Rectal smooth muscle tissue (tissue), 1 donor: Measurements from ENCODE around the gene FAM83F.

ENCODE experiments used
- H3K27ac ChIP-seq: one replicate; pipeline ENCODE4 v1.7.0; 2013; ENCODE audit warnings: low read depth, low read length, inconsistent platforms
- H3K27me3 ChIP-seq: one replicate; pipeline ENCODE4 v1.7.0; 2013; ENCODE audit warnings: low read length; ENCODE audit not compliant: control insufficient read depth, insufficient read depth
- H3K36me3 ChIP-seq: one replicate; pipeline ENCODE4 v1.7.0; 2013; ENCODE audit warnings: low read length; ENCODE audit not compliant: control insufficient read depth, insufficient read depth
- H3K4me1 ChIP-seq: one replicate; pipeline ENCODE4 v1.7.0; 2013; ENCODE audit warnings: low read length; ENCODE audit not compliant: control insufficient read depth, insufficient read depth
- H3K4me3 ChIP-seq: one replicate; pipeline ENCODE4 v1.7.0; 2013; ENCODE audit warnings: low read length
- H3K9ac ChIP-seq: one replicate; pipeline ENCODE4 v1.7.0; 2013; ENCODE audit warnings: low read length

Gene FAM83F

DNA sequence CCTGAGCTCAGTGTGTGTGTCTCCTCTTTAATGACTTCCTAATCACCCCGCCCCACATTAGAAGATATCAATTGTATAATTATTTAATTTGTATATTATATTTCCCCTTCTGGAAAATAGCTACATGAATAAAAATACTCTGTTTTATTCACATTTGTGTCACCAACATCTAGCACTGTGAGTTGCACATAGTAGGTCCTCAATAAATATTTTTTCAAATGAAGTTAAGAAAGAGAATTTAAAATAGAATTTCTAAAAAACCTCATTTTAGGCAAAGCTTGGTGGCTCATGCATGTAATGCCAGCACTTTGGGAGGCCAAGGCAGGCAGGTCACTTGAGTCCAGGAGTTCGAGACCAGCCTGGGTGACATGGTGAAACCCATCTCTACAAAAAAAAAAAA, 59.7 kb downstream of the FAM83F start:
- Histone ChIP-seq H3K36me3 (no peaks in the 10 kb centered on the region), H3K27me3 (no peaks in the 10 kb centered on the region), H3K4me3 (no peak overlapping the region), H3K4me1 (no peaks in the 10 kb centered on the region), H3K27ac (no peak overlapping the region), H3K9ac (no peak overlapping the region)

DNA sequence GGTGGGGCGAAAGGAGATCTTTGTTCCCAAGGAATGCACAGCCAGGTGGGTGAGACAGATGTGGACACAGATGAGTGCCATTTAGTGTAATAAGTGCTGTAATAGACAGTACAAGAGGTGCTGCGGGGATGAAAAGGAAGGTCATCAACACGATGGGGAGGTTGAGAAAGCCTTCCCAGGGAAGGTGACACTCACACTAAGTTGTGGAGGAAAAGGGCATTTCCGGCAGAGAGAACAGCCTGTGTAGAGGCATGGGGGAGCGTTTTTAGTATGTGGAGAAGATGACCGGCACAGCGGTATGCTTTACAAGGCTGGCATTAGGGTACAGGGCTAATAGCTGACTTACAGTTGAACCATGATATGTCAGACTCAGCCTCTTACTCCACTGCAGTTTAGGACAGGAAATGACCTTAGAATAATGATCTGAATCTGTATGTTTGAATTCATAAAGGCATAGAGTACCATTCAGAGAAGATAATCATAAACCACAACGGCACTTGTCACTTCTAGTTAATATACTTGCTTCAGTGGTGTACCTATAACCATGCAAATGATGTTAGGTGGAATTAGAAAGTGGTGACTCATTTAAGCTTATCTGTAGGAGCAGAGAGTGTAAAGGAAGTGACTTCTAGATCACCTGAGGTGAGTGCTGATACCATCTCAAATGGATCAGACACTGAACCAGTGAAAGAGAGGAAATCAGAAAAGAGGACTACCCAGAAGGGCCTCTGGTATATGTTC, 60.6 kb downstream of the FAM83F start:
- H3K36me3 ChIP-seq, result no peaks in the 10 kb centered on the region
- no peak overlapping the region for H3K9ac ChIP-seq
- no peak overlapping the region for H3K27ac ChIP-seq
- no peak overlapping the region for H3K4me3 ChIP-seq
- no peaks in the 10 kb centered on the region for H3K27me3 ChIP-seq
- no peaks in the 10 kb centered on the region for H3K4me1 ChIP-seq

DNA sequence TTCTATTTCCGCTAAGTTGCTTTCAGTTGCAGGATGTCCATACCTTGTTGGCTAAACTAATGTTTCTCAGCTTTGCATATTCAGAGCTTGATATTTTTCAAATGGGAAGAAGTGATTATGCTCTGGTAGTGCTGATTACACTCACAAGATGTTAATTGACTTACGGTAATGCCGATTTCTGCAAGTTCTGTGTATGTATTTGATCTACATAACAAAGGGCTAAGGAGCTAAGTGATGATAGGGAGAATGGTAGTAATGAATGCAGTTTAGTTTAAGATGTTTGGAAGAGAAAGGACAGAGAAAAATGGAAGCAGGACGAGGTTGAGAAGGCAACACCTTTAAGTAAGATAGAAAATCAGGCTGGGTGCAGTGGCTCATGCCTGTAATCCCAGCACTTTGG, 61.4 kb downstream of the FAM83F start:
- no peak overlapping the region for H3K4me3 ChIP-seq
- no peaks in the 10 kb centered on the region for H3K4me1 ChIP-seq
- H3K27me3 ChIP-seq, result no peaks in the 10 kb centered on the region
- H3K27ac ChIP-seq, result no peak overlapping the region
- H3K9ac ChIP-seq, result no peak overlapping the region
- no peaks in the 10 kb centered on the region for H3K36me3 ChIP-seq

DNA sequence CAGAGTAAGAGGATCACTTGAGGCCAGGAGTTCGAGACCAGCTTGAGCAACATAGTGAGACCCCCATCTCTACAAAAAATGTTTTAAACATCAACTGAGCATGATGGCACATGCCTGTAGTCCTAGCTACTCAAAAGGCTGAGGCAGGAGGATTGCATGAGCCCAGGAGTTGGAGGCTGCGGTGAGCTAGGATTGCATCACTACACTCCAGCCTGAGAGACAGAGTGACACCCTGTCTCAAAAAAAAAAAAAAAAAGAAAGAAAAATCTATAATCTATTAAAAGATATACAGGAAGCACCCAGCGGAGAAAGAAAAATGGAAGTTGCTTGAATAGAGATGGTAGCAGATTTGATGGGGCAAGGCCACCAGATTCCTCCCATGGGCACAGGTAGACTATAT, 61.8 kb downstream of the FAM83F start:
- H3K9ac ChIP-seq, result no peak overlapping the region
- H3K27me3 ChIP-seq, result no peaks in the 10 kb centered on the region
- no peak overlapping the region for H3K4me3 ChIP-seq
- H3K4me1 ChIP-seq, result no peaks in the 10 kb centered on the region
- H3K36me3 ChIP-seq, result no peaks in the 10 kb centered on the region
- no peak overlapping the region for H3K27ac ChIP-seq

DNA sequence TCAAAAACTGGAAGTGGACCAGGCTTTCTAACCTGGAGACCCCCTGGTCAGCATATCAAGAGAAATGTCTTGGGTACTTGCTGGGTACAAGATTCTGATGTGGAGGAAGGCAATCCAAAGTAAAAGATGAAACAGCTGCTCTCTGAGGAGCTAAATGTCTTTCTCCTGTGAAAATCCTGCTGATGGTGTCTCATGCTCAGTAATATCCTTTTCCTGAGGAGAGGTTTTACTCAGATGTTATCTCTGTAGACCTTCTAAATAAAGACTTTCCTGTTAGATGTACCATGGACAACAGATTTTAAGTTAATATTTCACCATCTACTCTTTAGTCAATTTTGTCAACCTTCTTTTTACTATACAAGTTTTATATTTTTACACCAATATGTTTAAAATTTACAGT, 62.9 kb downstream of the FAM83F start:
- Histone ChIP-seq H3K9ac (no peak overlapping the region), H3K36me3 (no peaks in the 10 kb centered on the region), H3K27ac (no peak overlapping the region), H3K4me1 (no peaks in the 10 kb centered on the region), H3K27me3 (no peaks in the 10 kb centered on the region), H3K4me3 (no peak overlapping the region)

DNA sequence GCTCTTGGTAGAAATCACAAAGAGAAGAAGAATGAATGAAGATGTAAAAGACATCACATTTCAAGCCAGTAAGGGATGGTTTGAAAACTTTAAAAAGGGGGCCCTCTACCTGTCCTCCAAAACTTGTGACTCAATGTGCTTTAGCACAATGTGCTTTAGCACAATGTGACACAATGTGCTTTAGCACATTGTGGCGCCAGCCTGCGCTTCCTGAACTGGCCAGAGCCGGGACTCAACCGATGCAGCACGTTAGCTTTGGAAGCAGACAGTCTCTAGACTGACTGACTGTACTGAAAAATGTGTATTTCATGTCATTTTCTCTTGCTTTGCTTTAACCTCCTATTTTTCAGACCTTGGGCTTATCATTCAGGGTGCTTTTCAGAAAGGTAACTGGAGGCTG, 63.5 kb downstream of the FAM83F start:
- H3K4me1 ChIP-seq, result no peaks in the 10 kb centered on the region
- H3K27ac ChIP-seq, result no peak overlapping the region
- H3K9ac ChIP-seq, result no peak overlapping the region
- H3K36me3 ChIP-seq, result no peaks in the 10 kb centered on the region
- no peaks in the 10 kb centered on the region for H3K27me3 ChIP-seq
- H3K4me3 ChIP-seq, result no peak overlapping the region

DNA sequence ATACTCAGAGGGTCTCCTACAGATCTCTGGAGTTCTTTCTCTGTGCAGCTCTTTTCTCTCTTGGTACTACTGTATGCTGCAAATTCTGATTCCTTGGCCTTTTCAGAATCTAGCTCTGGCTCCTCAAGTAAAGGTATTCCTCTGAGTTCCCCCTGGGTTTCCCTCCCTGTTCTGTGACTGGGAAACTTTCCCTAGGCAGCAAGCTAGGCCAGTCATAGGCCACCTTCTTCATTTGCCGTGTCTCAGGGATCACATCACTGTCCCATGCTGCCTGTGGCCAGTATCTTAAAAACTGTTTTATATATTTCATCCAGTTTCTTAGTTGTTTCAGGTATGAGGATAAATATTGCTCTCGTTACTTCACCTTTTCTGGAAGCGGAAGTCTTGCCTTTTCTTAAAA, 71.2 kb downstream of the FAM83F start:
- no peak overlapping the region for H3K4me3 ChIP-seq
- no peak overlapping the region for H3K27ac ChIP-seq
- no peak overlapping the region for H3K9ac ChIP-seq
- H3K4me1 ChIP-seq, result peaks cover 2% of the 10 kb centered on the region
- H3K27me3 ChIP-seq, result no peaks in the 10 kb centered on the region
- no peaks in the 10 kb centered on the region for H3K36me3 ChIP-seq

DNA sequence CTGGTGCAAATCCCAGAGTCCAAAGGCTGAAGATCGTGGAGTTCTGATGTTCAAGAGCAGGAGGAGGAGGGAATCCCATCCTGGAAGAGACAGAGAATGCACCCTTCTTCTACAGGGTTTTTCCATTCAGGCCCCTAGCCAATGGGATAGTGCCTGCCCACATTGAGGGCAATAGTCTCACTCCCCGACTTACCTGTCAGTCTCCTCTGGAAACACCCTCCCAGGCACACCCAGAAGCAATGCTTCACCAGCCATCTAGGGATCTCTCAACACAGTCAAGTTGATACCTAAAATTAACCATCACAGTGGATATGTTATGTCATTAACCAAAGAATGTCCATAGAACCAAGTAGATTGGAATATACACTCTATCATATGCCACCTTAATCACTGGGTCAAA, 72.9 kb downstream of the FAM83F start:
- Histone ChIP-seq H3K4me1 (peaks cover 2% of the 10 kb centered on the region), H3K36me3 (no peaks in the 10 kb centered on the region), H3K9ac (no peak overlapping the region), H3K4me3 (no peak overlapping the region), H3K27me3 (no peaks in the 10 kb centered on the region), H3K27ac (no peak overlapping the region)

DNA sequence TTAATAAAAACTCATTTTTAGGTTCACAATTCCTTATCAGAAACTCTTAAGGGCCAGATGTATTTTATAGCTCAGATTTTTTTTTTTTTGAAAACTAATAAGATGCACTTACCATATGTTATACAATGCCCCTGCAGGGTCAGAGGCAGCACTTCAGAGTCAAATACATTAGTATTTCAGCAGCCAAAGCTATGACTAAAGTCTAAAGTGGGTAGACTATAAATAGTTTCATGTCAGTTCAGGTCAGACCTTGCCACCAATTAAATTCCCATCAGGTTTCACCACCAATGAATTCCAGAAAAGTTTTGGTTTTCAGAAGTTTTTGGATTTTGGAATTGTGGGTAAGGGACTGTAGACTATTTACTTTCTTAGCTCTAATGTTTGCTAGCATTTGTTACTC, 75.9 kb downstream of the FAM83F start:
- Histone ChIP-seq H3K4me1 (peaks cover 2% of the 10 kb centered on the region), H3K4me3 (no peak overlapping the region), H3K27ac (no peak overlapping the region), H3K36me3 (no peaks in the 10 kb centered on the region), H3K27me3 (no peaks in the 10 kb centered on the region), H3K9ac (no peak overlapping the region)

DNA sequence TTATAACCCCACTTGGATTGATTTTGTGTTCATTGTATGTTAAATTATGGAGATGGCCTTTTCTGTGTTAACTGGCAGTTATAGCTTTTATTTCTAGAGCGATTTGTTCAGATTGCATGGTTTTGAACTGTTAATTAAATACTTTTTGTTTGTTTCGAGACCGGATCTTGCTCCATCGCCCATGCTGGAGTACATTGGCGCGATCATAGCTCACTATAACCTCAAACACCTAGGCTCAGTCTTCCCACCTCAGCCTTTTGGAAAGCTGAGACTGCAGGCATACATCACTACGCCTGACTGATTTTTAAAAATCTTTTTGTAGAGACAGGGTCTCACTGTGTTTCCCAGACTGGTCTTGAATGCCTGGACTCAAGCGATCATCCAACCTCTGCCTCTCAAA, 77.0 kb downstream of the FAM83F start:
- Histone ChIP-seq H3K27ac (no peak overlapping the region), H3K4me1 (peaks cover 2% of the 10 kb centered on the region), H3K4me3 (no peak overlapping the region), H3K27me3 (no peaks in the 10 kb centered on the region), H3K9ac (no peak overlapping the region), H3K36me3 (no peaks in the 10 kb centered on the region)

DNA sequence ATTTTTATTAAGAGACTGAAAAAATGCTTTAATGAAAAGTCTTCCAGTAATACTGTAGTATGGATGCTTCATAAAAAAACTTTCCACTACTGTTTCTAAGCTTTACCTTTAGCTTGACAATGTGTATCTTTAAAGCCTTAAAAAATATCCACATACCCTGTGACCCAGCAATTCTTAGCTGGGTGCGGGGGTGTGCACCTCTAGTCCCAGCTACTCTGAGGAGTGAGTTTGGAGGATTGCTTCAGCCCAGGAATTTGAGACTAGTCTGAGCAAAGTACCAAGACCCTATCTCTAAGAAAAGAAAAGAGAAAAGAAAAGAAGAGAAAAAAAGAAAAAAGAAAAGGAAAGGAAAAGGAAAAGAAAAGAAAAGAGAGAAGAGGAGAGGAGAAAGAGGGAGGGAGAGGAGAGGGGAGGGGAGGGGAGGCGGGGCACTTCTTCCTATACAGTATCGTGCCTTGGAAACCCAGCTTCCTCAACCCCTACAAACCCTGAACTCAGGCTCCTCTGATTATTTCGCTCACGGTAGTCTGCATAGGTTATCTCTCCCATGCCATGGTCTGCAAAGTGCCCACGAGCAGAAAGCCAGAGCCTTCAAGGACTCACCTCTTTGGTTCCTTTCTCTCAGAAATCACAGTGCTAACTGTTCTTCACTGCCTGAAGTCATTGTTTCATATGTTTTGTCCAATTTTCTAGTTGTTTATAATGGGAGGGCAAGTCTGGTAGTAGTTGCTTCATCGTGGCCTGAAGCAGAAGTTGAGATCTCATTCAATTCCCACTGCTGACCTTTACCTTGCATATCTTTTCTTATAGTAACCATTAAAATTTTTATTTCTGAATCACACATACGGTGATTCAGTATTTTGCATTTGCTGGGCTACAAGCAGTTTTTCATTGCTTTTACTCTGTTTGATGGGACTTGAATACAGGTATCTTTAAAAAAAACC, 82.2 kb downstream of the FAM83F start:
- Histone ChIP-seq H3K27ac (no peak overlapping the region), H3K4me1 (no peaks in the 10 kb centered on the region), H3K4me3 (no peak overlapping the region), H3K9ac (no peak overlapping the region), H3K36me3 (no peaks in the 10 kb centered on the region), H3K27me3 (no peaks in the 10 kb centered on the region)

DNA sequence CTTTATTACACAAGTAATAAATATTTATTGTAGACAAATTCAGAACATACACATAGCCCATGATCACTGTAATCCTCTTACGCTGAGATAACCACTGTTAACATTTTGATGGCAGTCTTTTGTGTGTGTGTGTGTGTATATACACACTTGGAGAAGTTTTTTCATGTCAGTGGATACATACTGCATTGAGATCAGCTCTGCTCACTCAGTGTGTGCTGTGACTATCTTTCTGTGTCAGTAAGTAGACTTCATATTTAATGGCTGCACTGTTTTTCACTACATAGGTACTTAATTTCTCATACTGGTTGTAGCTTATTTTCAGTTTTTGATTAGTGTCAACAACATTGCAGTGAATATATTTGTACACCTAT, 82.9 kb downstream of the FAM83F start:
- H3K4me3 ChIP-seq, result no peak overlapping the region
- H3K27me3 ChIP-seq, result no peaks in the 10 kb centered on the region
- no peaks in the 10 kb centered on the region for H3K36me3 ChIP-seq
- no peaks in the 10 kb centered on the region for H3K4me1 ChIP-seq
- H3K27ac ChIP-seq, result no peak overlapping the region
- no peak overlapping the region for H3K9ac ChIP-seq

DNA sequence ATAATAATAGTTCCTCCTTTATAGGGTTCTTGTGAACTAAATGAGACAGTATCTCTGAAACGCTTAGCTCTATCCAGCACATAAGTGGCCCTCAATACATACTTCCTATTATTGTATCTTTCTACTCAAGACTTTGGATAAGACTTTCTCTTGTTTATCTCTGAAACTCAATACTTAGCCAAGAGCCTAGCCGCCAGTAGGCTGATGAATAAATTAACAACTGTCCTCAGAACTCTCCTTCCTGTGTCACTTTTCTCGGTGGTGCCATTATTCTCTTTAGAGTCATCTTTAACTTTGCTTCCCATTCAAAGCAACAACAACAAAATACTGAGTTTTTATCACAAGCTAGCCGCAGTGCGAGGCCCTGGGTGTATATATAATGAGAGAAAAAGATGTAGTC, 86.9 kb downstream of the FAM83F start:
- H3K36me3 ChIP-seq, result no peaks in the 10 kb centered on the region
- H3K9ac ChIP-seq, result no peak overlapping the region
- no peak overlapping the region for H3K4me3 ChIP-seq
- no peaks in the 10 kb centered on the region for H3K27me3 ChIP-seq
- no peaks in the 10 kb centered on the region for H3K4me1 ChIP-seq
- H3K27ac ChIP-seq, result no peak overlapping the region
